Stimulated activated CD8-positive, alpha-beta memory T cell treated with anti-CD3 and anti-CD28 coated beads, Interleukin-15, amount 100 ng/mL, for 24 hours (primary cell): Measurements from ENCODE around the gene MCL1.
"Not testable (repeated sequence)": the region's sequence is repeated elsewhere in the genome, so short reads cannot be mapped to it uniquely, and the experiment has no call there.

ENCODE experiments used
- DNase-seq: peaks from one replicate; pipeline ENCODE4 v3.0.0-alpha.2; 2020; ENCODE audit warnings: low read depth

MCL1 gene

GRCh38 chr1:150568594-150568966 lies 10.8 kb downstream of the MCL1 start:
- DNase-seq, result no peak

GRCh38 chr1:150567717-150568593 lies 11.5 kb downstream of the MCL1 start:
- DNase-seq, result no peak

- no peak for DNase-seq
Measured at GRCh38 chr1:150567341-150567716, 12.1 kb downstream of the MCL1 start.

- DNase-seq, result no peak
Measured at GRCh38 chr1:150566589-150567340, 12.6 kb downstream of the MCL1 start.

- DNase-seq, result not testable (repeated sequence)
Measured at GRCh38 chr1:150565240-150565991, 14.0 kb downstream of the MCL1 start.

- DNase-seq, result no peak
Measured at GRCh38 chr1:150564051-150564991, 15.1 kb downstream of the MCL1 start.

GRCh38 chr1:150563340-150564038 lies 15.9 kb downstream of the MCL1 start:
- no peak for DNase-seq

GRCh38 chr1:150562446-150563339 lies 16.7 kb downstream of the MCL1 start:
- DNase-seq, result no peak

GRCh38 chr1:150561974-150562445 lies 17.4 kb downstream of the MCL1 start:
- DNase-seq, result peak; percentile 72

GRCh38 chr1:150561254-150561973 lies 18.0 kb downstream of the MCL1 start:
- no peak for DNase-seq

GRCh38 chr1:150560576-150561253 lies 18.7 kb downstream of the MCL1 start:
- DNase-seq, result peak; percentile 47

GRCh38 chr1:150560011-150560438 lies 19.4 kb downstream of the MCL1 start:
- DNase-seq, result peak; percentile 44

- DNase-seq, result no peak
Measured at GRCh38 chr1:150559656-150560010, 19.8 kb downstream of the MCL1 start.

GRCh38 chr1:150558761-150559655 lies 20.4 kb downstream of the MCL1 start:
- DNase-seq, result no peak

- no peak for DNase-seq
Measured at GRCh38 chr1:150558303-150558704, 21.1 kb downstream of the MCL1 start.

- DNase-seq, result no peak
Measured at GRCh38 chr1:150557813-150558212, 21.6 kb downstream of the MCL1 start.

GRCh38 chr1:150557065-150557600 lies 22.3 kb downstream of the MCL1 start:
- DNase-seq, result no peak
